PC-3 (cell line): ENCODE results near the gene SRP68. TPM values are rescaled to one million over a fixed set of nuclear protein-coding genes. Genes with fewer than 3 reads are reported as not detected.

ENCODE experiments used
- microRNA-seq: library from miRNA; unstranded; fragments of <30 nt; microRNA quantifications from one replicate; pipeline ENCODE4 v1.1.0, GENCODE V29; 2020; ENCODE audit not compliant: unreplicated experiment
- total RNA-seq: library from RNA; depleted of rRNA; stranded (reverse); fragments of >200 nt; gene quantifications from 2 replicates; pipeline ENCODE4 v1.2.3, GENCODE V29; 2014; rRNA removed

SRP68 gene
- total RNA-seq, 1 experiment from 2014 or later, result 60.8 TPM

Small RNAs within 50 kb of the gene (microRNA-seq; reads per million reads assigned to microRNA genes)
- 3.5 reads per million, percentile 12 among the genes with 10 or more reads in this experiment for gene MIR6868

Other genes with a start within 250 kb of the SRP68 start
- 43.9 and 53.8 TPM in 2 replicates for gene UNC13D, start 228.1 kb downstream of the SRP68 start, total RNA-seq
- gene WBP2, start 217.2 kb downstream of the SRP68 start, total RNA-seq, result 49.7 and 51.8 TPM in 2 replicates
- 73.7 and 109 TPM in 2 replicates for gene TRIM47, start 193.9 kb downstream of the SRP68 start, total RNA-seq
- 32.3 and 48.9 TPM in 2 replicates for gene TRIM65, start 175.6 kb downstream of the SRP68 start, total RNA-seq
- gene MRPL38, start 167.6 kb downstream of the SRP68 start, total RNA-seq, result 74.5 and 124 TPM in 2 replicates
- 35.3 and 39.2 TPM in 2 replicates for gene FBF1, start 131.5 kb downstream of the SRP68 start, total RNA-seq
- 63.2 and 74.9 TPM in 2 replicates for gene ACOX1, start 93.4 kb downstream of the SRP68 start, total RNA-seq
- 58.3 and 62.4 TPM in 2 replicates for gene TEN1, start 93.3 kb downstream of the SRP68 start, total RNA-seq
- gene CDK3, start 71.7 kb downstream of the SRP68 start, total RNA-seq, result 4.3 and 8.5 TPM in 2 replicates
- gene EVPL, start 45.2 kb downstream of the SRP68 start, total RNA-seq, result 38.8 and 48.3 TPM in 2 replicates
- 0.69 and 2.2 TPM in 2 replicates for gene GALR2, start 2.3 kb upstream of the SRP68 start, total RNA-seq
- gene ZACN, start 6.7 kb upstream of the SRP68 start, total RNA-seq, result 0.11 TPM in 1 of 2 replicates, not detected in the other
- 153 and 173 TPM in 2 replicates for gene EXOC7, start 31.3 kb upstream of the SRP68 start, total RNA-seq
- gene FOXJ1, start 68.7 kb upstream of the SRP68 start, total RNA-seq, result 0.26 and 0.69 TPM in 2 replicates
- gene RNF157, start 168.0 kb upstream of the SRP68 start, total RNA-seq, result 7.3 and 7.4 TPM in 2 replicates
- gene UBALD2, start 192.8 kb upstream of the SRP68 start, total RNA-seq, result 59.5 and 63.5 TPM in 2 replicates
- gene QRICH2, start 235.8 kb upstream of the SRP68 start, total RNA-seq, result 2.2 and 5.7 TPM in 2 replicates